Psoas muscle (tissue), 8 donors: ENCODE results near the gene SETX. TPM values are rescaled to one million over a fixed set of nuclear protein-coding genes. Genes with fewer than 3 reads are reported as not detected.

Source experiments
- ATAC-seq, 4 donors: fragments of 200-7000 bp; cut with Tn5 transposase; one replicate each; pipeline ENCODE4 v1.9.1; 2020; ENCODE audit warnings: moderate library complexity in 3 of 4, mild to moderate bottlenecking in 2 of 4
- DNase-seq, 2 donors: peaks; one replicate each; pipeline ENCODE4 v3.0.0-alpha.2; 2020
- H3K27ac ChIP-seq: fragments of 200-600 bp; one replicate; pipeline ENCODE4 v1.8.0; 2022
- H3K27me3 ChIP-seq, 3 donors: fragments of 200-600 bp in 1 of 3; one replicate each; pipeline versions ENCODE4 v1.6.1 to v1.8.0; 2013 to 2022; ENCODE audit warnings: low read length in 2 of 3, mild to moderate bottlenecking in 2 of 3, moderate library complexity in 1 of 3; ENCODE audit not compliant: insufficient read depth in 3 of 3
- H3K36me3 ChIP-seq, 2 donors: fragments of 200-600 bp in 1 of 2; one replicate each; pipeline versions ENCODE4 v1.6.1 to v1.8.0; 2013 to 2022; ENCODE audit warnings: low read depth in 1 of 2, mild to moderate bottlenecking in 1 of 2, moderate library complexity in 1 of 2; ENCODE audit not compliant: insufficient read depth in 1 of 2
- H3K4me1 ChIP-seq: fragments of 200-600 bp; one replicate; pipeline ENCODE4 v1.8.0; 2022
- H3K4me3 ChIP-seq: fragments of 200-600 bp; one replicate; pipeline ENCODE4 v1.8.0; 2022; ENCODE audit warnings: mild to moderate bottlenecking
- H3K9me3 ChIP-seq: fragments of 200-600 bp; one replicate; pipeline ENCODE4 v1.8.0; 2022
- WGBS, 3 donors: extraction: QIAGEN DNeasy Blood & Tissue Kit; methylation state at CpG; one replicate each; pipeline versions ENCODE4 v1.1.6 to v1.1.7; 2013; 5-methylcytosine and 5-hydroxymethylcytosine counted together
- intact Hi-C, 2 donors: fragments of 100-400 bp; cut with DNase I; formaldehyde crosslinking; loops; one replicate each; pipeline versions ENCODE4 v1.11.0 to v1.14.2; 2022
- polyA plus RNA-seq, 3 donors: library from polyadenylated mRNA; stranded (reverse); fragments of 200-250 nt; gene quantifications; one replicate each; pipeline ENCODE4 v1.2.3, GENCODE V29; 2013
- total RNA-seq, 4 donors: library from RNA; stranded (reverse); fragmentation: NEBNext Ultra II Directional in 2 of 4; extraction: Animal tissue kit (Norgen Biotek cat#: 25700) in 2 of 4; gene quantifications; one replicate each; pipeline versions ENCODE4 v1.2.1 to v1.2.4, GENCODE V29; 2021 to 2023
- TF ChIP-seq, protein P1 (sequence below): fragments of 200-600 bp; IDR thresholded peaks from one replicate; pipeline ENCODE4 v1.8.0; 2022; ENCODE audit warnings: antibody characterized with exemption
- donor health status: healthy with polysubstance abuse.
- donor health status: DM: no; HTN: no; CAD: no; lungs with moderate emphysema.
- donor health status: Bipolar disorder and iron deficiency.
- donor health status: healthy.
- donor health status: DM: yes; HTN: yes; CAD: no.
- donor health status: DM: no; HTN: no; CAD: no.
- donor health status: DM: no; HTN: no; CAD: no.
- donor health status: DM: yes; HTN: yes; CAD: no.

SETX gene
- total and polyA plus RNA-seq, 7 donors, result 10.0 to 26.8 (median 20.6) TPM

DNA sequence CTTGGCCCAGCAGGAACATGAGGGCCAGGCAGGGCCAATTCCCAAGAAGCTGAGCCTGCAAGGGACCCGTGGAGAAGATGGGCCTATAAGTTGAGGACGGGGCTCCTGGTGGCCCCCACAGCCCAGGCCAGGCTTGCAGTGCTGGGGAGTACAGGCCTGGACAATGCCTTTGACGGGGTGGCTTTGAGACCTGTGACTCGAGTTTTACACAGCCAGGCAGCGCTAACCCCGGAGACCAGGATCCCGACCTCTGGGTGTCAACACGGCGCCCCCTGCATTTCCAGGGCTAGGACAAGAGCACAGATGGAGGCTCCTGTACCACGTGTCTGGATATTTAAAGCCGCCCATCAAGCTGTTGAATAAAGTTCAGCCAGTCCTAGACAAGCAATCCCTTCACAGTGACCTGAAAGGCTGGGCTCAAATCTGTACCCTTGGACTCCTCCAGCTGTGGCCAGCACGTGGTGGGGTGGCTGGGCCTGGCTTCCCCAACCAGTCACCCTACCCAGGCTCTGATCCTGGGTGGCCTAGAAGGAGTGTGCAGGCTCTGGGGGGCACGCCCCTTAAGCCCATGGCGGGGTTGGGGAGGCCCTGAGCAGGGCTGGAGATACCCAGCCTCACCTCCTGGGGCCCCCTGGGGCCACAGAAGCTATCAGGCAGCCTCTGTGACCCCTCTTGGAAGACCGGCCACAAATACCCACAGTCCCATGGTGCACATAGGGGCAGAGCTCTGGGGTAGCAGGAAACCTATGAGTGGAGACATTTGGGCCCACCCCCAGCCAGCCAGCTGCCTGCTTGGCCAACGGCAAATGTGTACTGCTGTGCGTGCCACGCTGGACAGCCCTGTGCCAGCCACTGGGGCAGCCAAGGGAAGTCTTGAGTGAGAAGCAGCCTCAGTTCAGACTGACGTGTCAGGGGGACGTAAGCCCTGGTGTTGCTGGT is 104.2 kb downstream of the SETX start:
- Histone ChIP-seq H3K36me3 (no peaks in the 10 kb centered on the region), H3K27ac (no peak overlapping the region), H3K4me1 (no peaks in the 10 kb centered on the region), H3K27me3 (peaks cover 0 to 33% (median 9%) of the 10 kb centered on the region in 3 donors), H3K9me3 (no peaks in the 10 kb centered on the region), H3K4me3 (no peak overlapping the region)
- DNase-seq (peak in 1 of 2 donors; percentile 47), ATAC-seq (no peak)
- TF ChIP-seq, protein P1, sequence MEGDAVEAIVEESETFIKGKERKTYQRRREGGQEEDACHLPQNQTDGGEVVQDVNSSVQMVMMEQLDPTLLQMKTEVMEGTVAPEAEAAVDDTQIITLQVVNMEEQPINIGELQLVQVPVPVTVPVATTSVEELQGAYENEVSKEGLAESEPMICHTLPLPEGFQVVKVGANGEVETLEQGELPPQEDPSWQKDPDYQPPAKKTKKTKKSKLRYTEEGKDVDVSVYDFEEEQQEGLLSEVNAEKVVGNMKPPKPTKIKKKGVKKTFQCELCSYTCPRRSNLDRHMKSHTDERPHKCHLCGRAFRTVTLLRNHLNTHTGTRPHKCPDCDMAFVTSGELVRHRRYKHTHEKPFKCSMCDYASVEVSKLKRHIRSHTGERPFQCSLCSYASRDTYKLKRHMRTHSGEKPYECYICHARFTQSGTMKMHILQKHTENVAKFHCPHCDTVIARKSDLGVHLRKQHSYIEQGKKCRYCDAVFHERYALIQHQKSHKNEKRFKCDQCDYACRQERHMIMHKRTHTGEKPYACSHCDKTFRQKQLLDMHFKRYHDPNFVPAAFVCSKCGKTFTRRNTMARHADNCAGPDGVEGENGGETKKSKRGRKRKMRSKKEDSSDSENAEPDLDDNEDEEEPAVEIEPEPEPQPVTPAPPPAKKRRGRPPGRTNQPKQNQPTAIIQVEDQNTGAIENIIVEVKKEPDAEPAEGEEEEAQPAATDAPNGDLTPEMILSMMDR, result no peak
- intact Hi-C loops, result loop anchor here (2.0 to 10.0 kb wide), 3 partner anchors 488 to 656 kb away; no protein-coding TSS in a partner anchor
- 87 to 89% (median 88%) methylated on average over 19 to 20 of the region's 20 CpGs for WGBS, 3 donors

DNA sequence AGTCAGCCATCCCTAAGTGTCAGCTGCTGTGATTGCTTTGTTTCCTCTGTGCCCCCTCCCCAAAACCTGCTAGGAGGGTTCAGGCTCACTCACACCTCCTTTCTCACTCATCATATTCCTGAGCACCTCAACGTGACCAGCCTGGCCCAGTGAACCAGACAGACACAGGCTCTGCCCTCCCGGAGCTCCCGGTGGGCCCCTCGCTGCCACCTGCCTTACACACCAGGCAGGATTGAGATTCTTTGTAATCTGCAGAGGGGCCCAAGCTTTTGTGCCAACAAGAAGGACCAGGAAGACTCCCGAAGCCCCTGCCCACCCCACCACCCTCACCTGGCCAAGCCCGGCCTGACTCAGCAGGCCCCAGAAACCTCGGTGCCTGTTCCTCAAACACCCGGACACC is 105.1 kb downstream of the SETX start:
- Histone ChIP-seq H3K9me3 (no peaks in the 10 kb centered on the region), H3K4me1 (no peaks in the 10 kb centered on the region), H3K4me3 (no peak overlapping the region), H3K27me3 (peaks cover 0 to 42% (median 7%) of the 10 kb centered on the region in 3 donors), H3K27ac (no peak overlapping the region), H3K36me3 (no peaks in the 10 kb centered on the region)
- intact Hi-C loops, result loop anchor here (2.0 to 10.0 kb wide), 3 partner anchors 487 to 655 kb away; no protein-coding TSS in a partner anchor
- TF ChIP-seq, protein P1, result no peak
- no peak for ATAC-seq
- WGBS, 3 donors, result 82 to 87% (median 83%) methylated on average over 8 of the region's 8 CpGs
- peak in 1 of 2 donors; percentile 18 for DNase-seq

DNA sequence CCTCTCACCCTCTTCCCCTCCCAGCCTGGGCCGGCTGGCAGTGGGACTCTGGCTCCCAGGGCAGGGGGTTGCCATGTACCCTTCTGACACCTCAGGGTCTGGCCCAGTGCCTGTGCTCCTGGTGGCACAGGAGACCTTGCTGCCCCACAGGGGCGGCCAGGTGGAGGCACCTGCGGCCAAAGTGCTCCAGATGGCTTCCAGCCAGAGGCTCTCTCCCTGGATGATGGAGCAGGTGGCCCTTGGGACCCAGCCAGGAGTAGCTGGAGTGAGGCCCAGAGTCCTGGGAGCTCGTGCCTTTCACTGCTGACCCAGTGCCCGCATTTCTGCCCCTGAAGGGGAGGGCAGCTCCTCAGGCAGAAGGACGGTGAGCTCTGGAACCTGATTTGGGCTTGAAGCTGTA is 105.7 kb downstream of the SETX start:
- Histone ChIP-seq H3K4me1 (no peaks in the 10 kb centered on the region), H3K4me3 (no peak overlapping the region), H3K9me3 (no peaks in the 10 kb centered on the region), H3K27ac (no peak overlapping the region), H3K36me3 (no peaks in the 10 kb centered on the region), H3K27me3 (peaks cover 0 to 44% (median 9%) of the 10 kb centered on the region in 3 donors)
- DNase-seq, result no peak
- intact Hi-C loops, result no loop called here
- TF ChIP-seq, protein P1, result no peak
- ATAC-seq, result no peak
- WGBS, 3 donors, result 38 to 44% (median 39%) methylated on average over 6 of the region's 6 CpGs

DNA sequence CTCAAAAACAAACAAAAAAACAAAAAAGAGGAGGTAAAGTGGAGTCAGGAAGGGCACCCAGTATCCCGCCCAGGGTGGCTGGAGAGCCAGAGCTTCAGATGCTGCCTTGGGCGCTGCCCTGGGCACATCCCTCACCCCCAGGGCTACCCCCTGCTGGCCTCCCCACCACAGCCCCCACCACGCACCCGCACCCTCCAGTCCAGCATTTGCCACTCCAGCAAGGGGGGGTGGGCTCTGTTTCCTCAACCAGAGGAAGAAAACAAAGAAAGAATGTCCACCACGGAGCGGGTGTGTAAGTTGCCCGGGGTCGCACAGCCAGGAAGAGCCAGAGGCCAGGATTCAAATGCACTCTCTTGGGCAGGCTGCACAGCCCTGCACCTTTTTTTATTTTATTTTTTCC is 106.8 kb downstream of the SETX start:
- peaks cover 0 to 54% (median 13%) of the 10 kb centered on the region in 3 donors for H3K27me3 ChIP-seq
- no peaks in the 10 kb centered on the region for H3K4me1 ChIP-seq
- TF ChIP-seq, protein P1, result no peak
- no peak for ATAC-seq
- 73 to 89% (median 79%) methylated on average over 7 to 8 of the region's 8 CpGs for WGBS, 3 donors
- H3K9me3 ChIP-seq, result no peaks in the 10 kb centered on the region
- intact Hi-C loops, result no loop called here
- no peak overlapping the region for H3K4me3 ChIP-seq
- H3K27ac ChIP-seq, result no peak overlapping the region
- peak in 1 of 2 donors; percentile 29 for DNase-seq
- H3K36me3 ChIP-seq, result no peaks in the 10 kb centered on the region
